Limb (tissue), 2 donors: ENCODE data around the gene PDE4D.

Experiments used
- DNase-seq, 2 donors: peaks; one replicate each; pipeline ENCODE4 v3.0.0-alpha.2; 2016; ENCODE audit errors: extremely low spot score in 2 of 2

Gene PDE4D

GRCh38 chr5:59187857-59188256, 705.7 kb downstream of the PDE4D start:
- DNase-seq = no peak

- no peak for DNase-seq
These were observed 706.9 kb downstream of the PDE4D start for GRCh38 chr5:59186623-59187022.

- DNase-seq = no peak
These were observed 707.7 kb downstream of the PDE4D start for GRCh38 chr5:59185757-59186385.

- DNase-seq = no peak
These were observed 708.8 kb downstream of the PDE4D start for GRCh38 chr5:59184769-59185168.

GRCh38 chr5:59182760-59183159, 710.8 kb downstream of the PDE4D start:
- no peak for DNase-seq

- DNase-seq = no peak
These were observed 713.0 kb downstream of the PDE4D start for GRCh38 chr5:59180515-59180914.

- DNase-seq = no peak
These were observed 713.8 kb downstream of the PDE4D start for GRCh38 chr5:59179704-59180103.

GRCh38 chr5:59178482-59178881, 715.0 kb downstream of the PDE4D start:
- DNase-seq = no peak

- no peak for DNase-seq
These were observed 715.5 kb downstream of the PDE4D start for GRCh38 chr5:59178071-59178470.

GRCh38 chr5:59177644-59178043, 715.9 kb downstream of the PDE4D start:
- no peak for DNase-seq

GRCh38 chr5:59174248-59174844, 719.2 kb downstream of the PDE4D start:
- DNase-seq = peak in 1 of 2 donors; percentile 86

GRCh38 chr5:59173578-59173977, 719.9 kb downstream of the PDE4D start:
- no peak for DNase-seq

- no peak for DNase-seq
These were observed 722.4 kb downstream of the PDE4D start for GRCh38 chr5:59171131-59171530.

GRCh38 chr5:59169768-59170150, 723.8 kb downstream of the PDE4D start:
- DNase-seq = no peak

- DNase-seq = no peak
These were observed 724.3 kb downstream of the PDE4D start for GRCh38 chr5:59169081-59169767.

GRCh38 chr5:59168067-59168466, 725.5 kb downstream of the PDE4D start:
- no peak for DNase-seq

- DNase-seq = no peak
These were observed 729.3 kb downstream of the PDE4D start for GRCh38 chr5:59164041-59164830.

- no peak for DNase-seq
These were observed 732.1 kb downstream of the PDE4D start for GRCh38 chr5:59161221-59162105.

GRCh38 chr5:59158637-59159391, 734.7 kb downstream of the PDE4D start:
- no peak for DNase-seq

- DNase-seq = peak in 1 of 2 donors; percentile 26
These were observed 735.4 kb downstream of the PDE4D start for GRCh38 chr5:59158165-59158564.
